HepG2 (cell line): ENCODE data around the gene ZBTB46. TPM values are rescaled to one million over a fixed set of nuclear protein-coding genes. Genes with fewer than 3 reads are reported as not detected.
A peak's percentile ranks its signal among the peaks of the same experiment; 100 is the strongest.

Source experiments
- AKAP8 ChIP-seq: sonication (generic); formaldehyde crosslinking; IDR thresholded peaks from 2 replicates; pipeline ENCODE4 v1.5.1; 2020; ENCODE audit warnings: mild to moderate bottlenecking, missing genetic modification reagents
- ATM ChIP-seq: fragments of 450-650 bp; IDR thresholded peaks from 2 replicates; pipeline ENCODE4 v1.7.1; 2017; ENCODE audit warnings: mild to moderate bottlenecking, borderline replicate concordance
- ISL2 ChIP-seq: sonication (generic); formaldehyde crosslinking; IDR thresholded peaks from 2 replicates; pipeline ENCODE4 v1.5.0; 2020; ENCODE audit warnings: missing genetic modification reagents
- PHF21A ChIP-seq: sonication (generic); formaldehyde crosslinking; IDR thresholded peaks from 2 replicates; pipeline ENCODE4 v1.5.0; 2020; ENCODE audit warnings: mild to moderate bottlenecking, missing genetic modification reagents
- ZBTB3 ChIP-seq: sonication (generic); formaldehyde crosslinking; IDR thresholded peaks from 2 replicates; pipeline ENCODE4 v1.4.0; 2020; ENCODE audit warnings: low read depth, mild to moderate bottlenecking, moderate library complexity, missing genetic modification reagents, borderline replicate concordance
- ZNF160 ChIP-seq: sonication (generic); formaldehyde crosslinking; IDR thresholded peaks from 2 replicates; pipeline ENCODE4 v1.8.0; 2022; ENCODE audit warnings: mild to moderate bottlenecking, inconsistent platforms, missing genetic modification reagents
- ZNF75D ChIP-seq: sonication (generic); formaldehyde crosslinking; IDR thresholded peaks from 2 replicates; pipeline ENCODE4 v1.8.1; 2023; ENCODE audit warnings: missing genetic modification reagents, mild to moderate bottlenecking, borderline replicate concordance
- polyA plus RNA-seq, 8 experiments: library from polyadenylated mRNA; depleted of rRNA in 3 of 8; stranded (reverse) in 7 of 8; unstranded in 1 of 8; fragments of >200 nt; fragmentation: Illumina TruSeq in 4 of 8; extraction: Trizol in 4 of 8; gene quantifications; 2 replicates each; pipeline versions ENCODE4 v1.2.1 to v1.2.3, GENCODE V29; 2011 to 2016; ENCODE audit warnings: low read depth in 4 of 8, missing spikeins in 1 of 8, mixed read lengths in 1 of 8; ENCODE audit not compliant: insufficient read depth in 1 of 8
- total RNA-seq, 5 experiments: library from RNA; depleted of rRNA; stranded (reverse); fragments of >200 nt; fragmentation: Illumina TruSeq; extraction: Trizol; gene quantifications; 2 replicates each; pipeline ENCODE4 v1.2.3, GENCODE V29; 2016; ENCODE audit warnings: low read depth in 1 of 5
- TF ChIP-seq, protein P1 (sequence below): sonication (generic); formaldehyde crosslinking; IDR thresholded peaks from 2 replicates; pipeline ENCODE4 v1.4.0; 2020; ENCODE audit warnings: missing genetic modification reagents
- TF ChIP-seq, protein P2 (sequence below): sonication (generic); formaldehyde crosslinking; IDR thresholded peaks from 2 replicates; pipeline ENCODE4 v1.4.0; 2020; ENCODE audit warnings: mild to moderate bottlenecking, missing genetic modification reagents, borderline replicate concordance
- TF ChIP-seq, protein P3 (sequence below): IDR thresholded peaks from 2 replicates; pipeline ENCODE4 v1.6.1; 2012; ENCODE audit warnings: low read depth, low read length, improper control_type of control experiment
- TF ChIP-seq, protein P4 (sequence below): IDR thresholded peaks from 2 replicates; pipeline ENCODE4 v1.6.1; 2012; ENCODE audit warnings: low read length, improper control_type of control experiment
- TF ChIP-seq, protein P5 (sequence below): sonication (generic); formaldehyde crosslinking; IDR thresholded peaks from 2 replicates; pipeline ENCODE4 v1.8.1; 2022; ENCODE audit warnings: low read depth, mild to moderate bottlenecking, missing genetic modification reagents

The ZBTB46 gene
- total and polyA plus RNA-seq, 2 of the 13 experiments (the other 11 are each of a cell fraction or from before 2014, with no cell fraction given): 1.6 to 13.5 TPM

DNA sequence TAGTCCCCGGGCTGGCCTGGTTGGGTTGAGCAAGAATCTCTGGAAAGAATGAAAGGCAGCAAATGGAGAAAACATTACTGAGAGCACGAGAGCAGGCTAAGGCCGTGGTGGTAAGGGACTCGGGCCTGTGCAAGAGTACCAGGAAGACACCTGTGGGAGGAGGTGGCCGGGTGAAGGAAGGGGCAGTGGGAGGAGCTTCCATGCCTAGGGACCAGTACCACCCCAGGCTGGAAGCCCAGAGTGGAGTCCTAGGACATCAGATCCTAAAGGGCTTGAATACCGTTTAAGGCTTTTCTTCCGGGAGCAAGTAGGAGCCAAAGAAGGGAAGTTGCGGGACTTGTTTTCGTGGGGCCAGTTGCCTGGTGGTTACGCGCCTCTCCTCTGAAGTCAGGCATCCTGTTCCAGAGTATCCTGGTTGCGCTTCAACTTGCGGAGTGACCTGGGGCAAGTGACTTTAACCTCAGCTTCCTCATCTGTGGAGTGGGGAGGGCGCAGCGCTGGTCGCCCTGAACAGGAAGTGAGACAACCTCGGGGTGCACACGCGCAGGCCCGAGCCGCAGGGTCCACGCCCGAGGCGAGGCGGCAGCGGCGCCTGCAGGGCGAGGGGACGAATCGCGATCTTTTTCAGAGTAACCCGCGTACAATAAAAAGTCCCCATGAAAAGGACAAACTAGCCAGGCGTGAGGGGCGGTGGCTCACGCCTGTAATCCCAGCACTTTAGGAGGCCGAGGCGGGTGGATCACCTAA is 32.9 kb upstream of the ZBTB46 start (continued):
- TF ChIP-seq, protein P1, sequence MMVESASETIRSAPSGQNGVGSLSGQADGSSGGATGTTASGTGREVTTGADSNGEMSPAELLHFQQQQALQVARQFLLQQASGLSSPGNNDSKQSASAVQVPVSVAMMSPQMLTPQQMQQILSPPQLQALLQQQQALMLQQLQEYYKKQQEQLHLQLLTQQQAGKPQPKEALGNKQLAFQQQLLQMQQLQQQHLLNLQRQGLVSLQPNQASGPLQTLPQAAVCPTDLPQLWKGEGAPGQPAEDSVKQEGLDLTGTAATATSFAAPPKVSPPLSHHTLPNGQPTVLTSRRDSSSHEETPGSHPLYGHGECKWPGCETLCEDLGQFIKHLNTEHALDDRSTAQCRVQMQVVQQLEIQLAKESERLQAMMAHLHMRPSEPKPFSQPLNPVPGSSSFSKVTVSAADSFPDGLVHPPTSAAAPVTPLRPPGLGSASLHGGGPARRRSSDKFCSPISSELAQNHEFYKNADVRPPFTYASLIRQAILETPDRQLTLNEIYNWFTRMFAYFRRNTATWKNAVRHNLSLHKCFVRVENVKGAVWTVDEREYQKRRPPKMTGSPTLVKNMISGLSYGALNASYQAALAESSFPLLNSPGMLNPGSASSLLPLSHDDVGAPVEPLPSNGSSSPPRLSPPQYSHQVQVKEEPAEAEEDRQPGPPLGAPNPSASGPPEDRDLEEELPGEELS (CRISPR knock-in tag): peak; percentile 71
- TF ChIP-seq, protein P2, sequence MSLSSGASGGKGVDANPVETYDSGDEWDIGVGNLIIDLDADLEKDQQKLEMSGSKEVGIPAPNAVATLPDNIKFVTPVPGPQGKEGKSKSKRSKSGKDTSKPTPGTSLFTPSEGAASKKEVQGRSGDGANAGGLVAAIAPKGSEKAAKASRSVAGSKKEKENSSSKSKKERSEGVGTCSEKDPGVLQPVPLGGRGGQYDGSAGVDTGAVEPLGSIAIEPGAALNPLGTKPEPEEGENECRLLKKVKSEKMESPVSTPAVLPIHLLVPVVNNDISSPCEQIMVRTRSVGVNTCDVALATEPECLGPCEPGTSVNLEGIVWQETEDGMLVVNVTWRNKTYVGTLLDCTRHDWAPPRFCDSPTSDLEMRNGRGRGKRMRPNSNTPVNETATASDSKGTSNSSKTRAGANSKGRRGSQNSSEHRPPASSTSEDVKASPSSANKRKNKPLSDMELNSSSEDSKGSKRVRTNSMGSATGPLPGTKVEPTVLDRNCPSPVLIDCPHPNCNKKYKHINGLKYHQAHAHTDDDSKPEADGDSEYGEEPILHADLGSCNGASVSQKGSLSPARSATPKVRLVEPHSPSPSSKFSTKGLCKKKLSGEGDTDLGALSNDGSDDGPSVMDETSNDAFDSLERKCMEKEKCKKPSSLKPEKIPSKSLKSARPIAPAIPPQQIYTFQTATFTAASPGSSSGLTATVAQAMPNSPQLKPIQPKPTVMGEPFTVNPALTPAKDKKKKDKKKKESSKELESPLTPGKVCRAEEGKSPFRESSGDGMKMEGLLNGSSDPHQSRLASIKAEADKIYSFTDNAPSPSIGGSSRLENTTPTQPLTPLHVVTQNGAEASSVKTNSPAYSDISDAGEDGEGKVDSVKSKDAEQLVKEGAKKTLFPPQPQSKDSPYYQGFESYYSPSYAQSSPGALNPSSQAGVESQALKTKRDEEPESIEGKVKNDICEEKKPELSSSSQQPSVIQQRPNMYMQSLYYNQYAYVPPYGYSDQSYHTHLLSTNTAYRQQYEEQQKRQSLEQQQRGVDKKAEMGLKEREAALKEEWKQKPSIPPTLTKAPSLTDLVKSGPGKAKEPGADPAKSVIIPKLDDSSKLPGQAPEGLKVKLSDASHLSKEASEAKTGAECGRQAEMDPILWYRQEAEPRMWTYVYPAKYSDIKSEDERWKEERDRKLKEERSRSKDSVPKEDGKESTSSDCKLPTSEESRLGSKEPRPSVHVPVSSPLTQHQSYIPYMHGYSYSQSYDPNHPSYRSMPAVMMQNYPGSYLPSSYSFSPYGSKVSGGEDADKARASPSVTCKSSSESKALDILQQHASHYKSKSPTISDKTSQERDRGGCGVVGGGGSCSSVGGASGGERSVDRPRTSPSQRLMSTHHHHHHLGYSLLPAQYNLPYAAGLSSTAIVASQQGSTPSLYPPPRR (CRISPR knock-in tag): peak; percentile 78
- no peak; the same call in 1 of the 2 replicates for TF ChIP-seq AKAP8
- TF ChIP-seq, protein P3, sequence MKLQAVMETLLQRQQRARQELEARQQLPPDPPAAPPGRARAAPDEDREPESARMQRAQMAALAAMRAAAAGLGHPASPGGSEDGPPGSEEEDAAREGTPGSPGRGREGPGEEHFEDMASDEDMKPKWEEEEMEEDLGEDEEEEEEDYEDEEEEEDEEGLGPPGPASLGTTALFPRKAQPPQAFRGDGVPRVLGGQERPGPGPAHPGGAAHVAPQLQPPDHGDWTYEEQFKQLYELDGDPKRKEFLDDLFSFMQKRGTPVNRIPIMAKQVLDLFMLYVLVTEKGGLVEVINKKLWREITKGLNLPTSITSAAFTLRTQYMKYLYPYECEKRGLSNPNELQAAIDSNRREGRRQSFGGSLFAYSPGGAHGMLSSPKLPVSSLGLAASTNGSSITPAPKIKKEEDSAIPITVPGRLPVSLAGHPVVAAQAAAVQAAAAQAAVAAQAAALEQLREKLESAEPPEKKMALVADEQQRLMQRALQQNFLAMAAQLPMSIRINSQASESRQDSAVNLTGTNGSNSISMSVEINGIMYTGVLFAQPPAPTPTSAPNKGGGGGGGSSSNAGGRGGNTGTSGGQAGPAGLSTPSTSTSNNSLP: peak; percentile 41; the same call in 1 of the 2 replicates
- TF ChIP-seq, protein P4, sequence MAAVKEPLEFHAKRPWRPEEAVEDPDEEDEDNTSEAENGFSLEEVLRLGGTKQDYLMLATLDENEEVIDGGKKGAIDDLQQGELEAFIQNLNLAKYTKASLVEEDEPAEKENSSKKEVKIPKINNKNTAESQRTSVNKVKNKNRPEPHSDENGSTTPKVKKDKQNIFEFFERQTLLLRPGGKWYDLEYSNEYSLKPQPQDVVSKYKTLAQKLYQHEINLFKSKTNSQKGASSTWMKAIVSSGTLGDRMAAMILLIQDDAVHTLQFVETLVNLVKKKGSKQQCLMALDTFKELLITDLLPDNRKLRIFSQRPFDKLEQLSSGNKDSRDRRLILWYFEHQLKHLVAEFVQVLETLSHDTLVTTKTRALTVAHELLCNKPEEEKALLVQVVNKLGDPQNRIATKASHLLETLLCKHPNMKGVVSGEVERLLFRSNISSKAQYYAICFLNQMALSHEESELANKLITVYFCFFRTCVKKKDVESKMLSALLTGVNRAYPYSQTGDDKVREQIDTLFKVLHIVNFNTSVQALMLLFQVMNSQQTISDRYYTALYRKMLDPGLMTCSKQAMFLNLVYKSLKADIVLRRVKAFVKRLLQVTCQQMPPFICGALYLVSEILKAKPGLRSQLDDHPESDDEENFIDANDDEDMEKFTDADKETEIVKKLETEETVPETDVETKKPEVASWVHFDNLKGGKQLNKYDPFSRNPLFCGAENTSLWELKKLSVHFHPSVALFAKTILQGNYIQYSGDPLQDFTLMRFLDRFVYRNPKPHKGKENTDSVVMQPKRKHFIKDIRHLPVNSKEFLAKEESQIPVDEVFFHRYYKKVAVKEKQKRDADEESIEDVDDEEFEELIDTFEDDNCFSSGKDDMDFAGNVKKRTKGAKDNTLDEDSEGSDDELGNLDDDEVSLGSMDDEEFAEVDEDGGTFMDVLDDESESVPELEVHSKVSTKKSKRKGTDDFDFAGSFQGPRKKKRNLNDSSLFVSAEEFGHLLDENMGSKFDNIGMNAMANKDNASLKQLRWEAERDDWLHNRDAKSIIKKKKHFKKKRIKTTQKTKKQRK: no peak
- peak; percentile 81 for TF ChIP-seq PHF21A (CRISPR knock-in tag)
- peak; percentile 21; the same call in 1 of the 2 replicates for TF ChIP-seq ZNF75D (CRISPR knock-in tag)
- no peak for TF ChIP-seq ATM
- TF ChIP-seq ISL2 (CRISPR knock-in tag): peak; percentile 69
- TF ChIP-seq, protein P5, sequence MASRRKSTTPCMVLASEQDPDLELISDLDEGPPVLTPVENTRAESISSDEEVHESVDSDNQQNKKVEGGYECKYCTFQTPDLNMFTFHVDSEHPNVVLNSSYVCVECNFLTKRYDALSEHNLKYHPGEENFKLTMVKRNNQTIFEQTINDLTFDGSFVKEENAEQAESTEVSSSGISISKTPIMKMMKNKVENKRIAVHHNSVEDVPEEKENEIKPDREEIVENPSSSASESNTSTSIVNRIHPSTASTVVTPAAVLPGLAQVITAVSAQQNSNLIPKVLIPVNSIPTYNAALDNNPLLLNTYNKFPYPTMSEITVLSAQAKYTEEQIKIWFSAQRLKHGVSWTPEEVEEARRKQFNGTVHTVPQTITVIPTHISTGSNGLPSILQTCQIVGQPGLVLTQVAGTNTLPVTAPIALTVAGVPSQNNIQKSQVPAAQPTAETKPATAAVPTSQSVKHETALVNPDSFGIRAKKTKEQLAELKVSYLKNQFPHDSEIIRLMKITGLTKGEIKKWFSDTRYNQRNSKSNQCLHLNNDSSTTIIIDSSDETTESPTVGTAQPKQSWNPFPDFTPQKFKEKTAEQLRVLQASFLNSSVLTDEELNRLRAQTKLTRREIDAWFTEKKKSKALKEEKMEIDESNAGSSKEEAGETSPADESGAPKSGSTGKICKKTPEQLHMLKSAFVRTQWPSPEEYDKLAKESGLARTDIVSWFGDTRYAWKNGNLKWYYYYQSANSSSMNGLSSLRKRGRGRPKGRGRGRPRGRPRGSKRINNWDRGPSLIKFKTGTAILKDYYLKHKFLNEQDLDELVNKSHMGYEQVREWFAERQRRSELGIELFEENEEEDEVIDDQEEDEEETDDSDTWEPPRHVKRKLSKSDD: no peak
- 0 out of 2 replicates have a peak, but pooled peaks have one; percentile 75 for TF ChIP-seq ZBTB3 (CRISPR knock-in tag)
- no peak; the same call in 1 of the 2 replicates for TF ChIP-seq ZNF160 (CRISPR knock-in tag)
